Psoas muscle (tissue), 8 donors: ENCODE measurements around the gene LRP1B. TPM values are rescaled to one million over a fixed set of nuclear protein-coding genes. Genes with fewer than 3 reads are reported as not detected.

ENCODE experiments used
- ATAC-seq, 4 donors: fragments of 200-7000 bp; cut with Tn5 transposase; one replicate each; pipeline ENCODE4 v1.9.1; 2020; ENCODE audit warnings: moderate library complexity in 3 of 4, mild to moderate bottlenecking in 2 of 4
- DNase-seq, 2 donors: peaks; one replicate each; pipeline ENCODE4 v3.0.0-alpha.2; 2020
- H3K27ac ChIP-seq: fragments of 200-600 bp; one replicate; pipeline ENCODE4 v1.8.0; 2022
- H3K27me3 ChIP-seq, 3 donors: fragments of 200-600 bp in 1 of 3; one replicate each; pipeline versions ENCODE4 v1.6.1 to v1.8.0; 2013 to 2022; ENCODE audit warnings: low read length in 2 of 3, mild to moderate bottlenecking in 2 of 3, moderate library complexity in 1 of 3; ENCODE audit not compliant: insufficient read depth in 3 of 3
- H3K36me3 ChIP-seq, 2 donors: fragments of 200-600 bp in 1 of 2; one replicate each; pipeline versions ENCODE4 v1.6.1 to v1.8.0; 2013 to 2022; ENCODE audit warnings: low read depth in 1 of 2, mild to moderate bottlenecking in 1 of 2, moderate library complexity in 1 of 2; ENCODE audit not compliant: insufficient read depth in 1 of 2
- H3K4me1 ChIP-seq: fragments of 200-600 bp; one replicate; pipeline ENCODE4 v1.8.0; 2022
- H3K4me3 ChIP-seq: fragments of 200-600 bp; one replicate; pipeline ENCODE4 v1.8.0; 2022; ENCODE audit warnings: mild to moderate bottlenecking
- H3K9me3 ChIP-seq: fragments of 200-600 bp; one replicate; pipeline ENCODE4 v1.8.0; 2022
- CTCF ChIP-seq: fragments of 200-600 bp; IDR thresholded peaks from one replicate; pipeline ENCODE4 v1.8.0; 2022; ENCODE audit warnings: antibody characterized with exemption
- WGBS, 3 donors: extraction: QIAGEN DNeasy Blood & Tissue Kit; methylation state at CpG; one replicate each; pipeline versions ENCODE4 v1.1.6 to v1.1.7; 2013; 5-methylcytosine and 5-hydroxymethylcytosine counted together
- intact Hi-C, 2 donors: fragments of 100-400 bp; cut with DNase I; formaldehyde crosslinking; loops; one replicate each; pipeline versions ENCODE4 v1.11.0 to v1.14.2; 2022
- polyA plus RNA-seq, 3 donors: library from polyadenylated mRNA; stranded (reverse); fragments of 200-250 nt; gene quantifications; one replicate each; pipeline ENCODE4 v1.2.3, GENCODE V29; 2013
- total RNA-seq, 4 donors: library from RNA; stranded (reverse); fragmentation: NEBNext Ultra II Directional in 2 of 4; extraction: Animal tissue kit (Norgen Biotek cat#: 25700) in 2 of 4; gene quantifications; one replicate each; pipeline versions ENCODE4 v1.2.1 to v1.2.4, GENCODE V29; 2021 to 2023
- donor health status: healthy with polysubstance abuse.
- donor health status: DM: no; HTN: no; CAD: no; lungs with moderate emphysema.
- donor health status: Bipolar disorder and iron deficiency.
- donor health status: healthy.
- donor health status: DM: yes; HTN: yes; CAD: no.
- donor health status: DM: no; HTN: no; CAD: no.
- donor health status: DM: no; HTN: no; CAD: no.
- donor health status: DM: yes; HTN: yes; CAD: no.

The LRP1B gene
- total and polyA plus RNA-seq, 7 donors = 0.33 to 3.3 (median 0.95) TPM

DNA sequence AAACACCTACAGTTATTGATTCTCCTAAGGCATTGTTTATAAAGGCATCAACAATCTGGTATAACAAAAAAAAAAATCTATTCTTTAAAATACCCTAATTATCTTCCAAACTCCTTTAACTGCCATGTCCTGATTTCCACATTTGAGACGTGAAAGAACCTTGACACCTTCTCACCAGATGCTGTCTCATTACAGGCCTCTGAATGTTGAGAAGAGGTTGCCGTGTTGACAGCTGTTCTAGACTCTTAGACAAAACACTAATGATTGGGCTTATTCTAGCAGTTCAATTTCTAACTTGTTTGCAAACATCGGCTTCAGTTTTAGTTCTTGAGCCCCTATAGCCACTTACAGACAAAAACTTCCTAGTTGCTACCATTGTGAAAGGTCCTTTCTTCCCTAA lies 988.8 kb downstream of the LRP1B start:
- DNase-seq = no peak
- no peaks in the 10 kb centered on the region for H3K36me3 ChIP-seq
- no peak for ATAC-seq
- intact Hi-C loops = no loop called here
- TF ChIP-seq CTCF = no peak
- no peak overlapping the region for H3K27ac ChIP-seq
- H3K4me1 ChIP-seq = no peaks in the 10 kb centered on the region
- H3K9me3 ChIP-seq = no peaks in the 10 kb centered on the region
- WGBS, 3 donors = 65 to 81% (median 80%) methylated on average over 3 of the region's 3 CpGs
- H3K27me3 ChIP-seq = no peaks in the 10 kb centered on the region
- no peak overlapping the region for H3K4me3 ChIP-seq

- intact Hi-C loops = no loop called here
- no peaks in the 10 kb centered on the region for H3K27me3 ChIP-seq
- no peaks in the 10 kb centered on the region for H3K36me3 ChIP-seq
- TF ChIP-seq CTCF = no peak
- 81 to 90% (median 86%) methylated on average over 4 of the region's 4 CpGs for WGBS, 3 donors
- H3K4me3 ChIP-seq = no peak overlapping the region
- H3K27ac ChIP-seq = no peak overlapping the region
- ATAC-seq (no peak), DNase-seq (no peak)
- H3K9me3 ChIP-seq = no peaks in the 10 kb centered on the region
- no peaks in the 10 kb centered on the region for H3K4me1 ChIP-seq
Measured at GRCh38 chr2:141137122-141137693, 993.6 kb downstream of the LRP1B start.

- ATAC-seq (no peak), DNase-seq (no peak)
- intact Hi-C loops = no loop called here
- WGBS, 3 donors = 85 to 88% (median 86%) methylated on average over 4 of the region's 4 CpGs
- no peaks in the 10 kb centered on the region for H3K27me3 ChIP-seq
- no peak for TF ChIP-seq CTCF
- H3K4me3 ChIP-seq = no peak overlapping the region
- H3K36me3 ChIP-seq = no peaks in the 10 kb centered on the region
- H3K27ac ChIP-seq = no peak overlapping the region
- H3K4me1 ChIP-seq = no peaks in the 10 kb centered on the region
- no peaks in the 10 kb centered on the region for H3K9me3 ChIP-seq
Measured at GRCh38 chr2:141133883-141134282, 996.9 kb downstream of the LRP1B start.

GRCh38 chr2:141125432-141125831 lies 1005.4 kb downstream of the LRP1B start:
- H3K4me3 ChIP-seq = no peak overlapping the region
- no peak overlapping the region for H3K27ac ChIP-seq
- no peaks in the 10 kb centered on the region for H3K27me3 ChIP-seq
- no peak for ATAC-seq
- no peaks in the 10 kb centered on the region for H3K36me3 ChIP-seq
- no peak for DNase-seq
- intact Hi-C loops = no loop called here
- TF ChIP-seq CTCF = no peak
- 70 to 71% (median 70%) methylated on average over 2 of the region's 2 CpGs for WGBS, 3 donors
- no peaks in the 10 kb centered on the region for H3K9me3 ChIP-seq
- no peaks in the 10 kb centered on the region for H3K4me1 ChIP-seq

DNA sequence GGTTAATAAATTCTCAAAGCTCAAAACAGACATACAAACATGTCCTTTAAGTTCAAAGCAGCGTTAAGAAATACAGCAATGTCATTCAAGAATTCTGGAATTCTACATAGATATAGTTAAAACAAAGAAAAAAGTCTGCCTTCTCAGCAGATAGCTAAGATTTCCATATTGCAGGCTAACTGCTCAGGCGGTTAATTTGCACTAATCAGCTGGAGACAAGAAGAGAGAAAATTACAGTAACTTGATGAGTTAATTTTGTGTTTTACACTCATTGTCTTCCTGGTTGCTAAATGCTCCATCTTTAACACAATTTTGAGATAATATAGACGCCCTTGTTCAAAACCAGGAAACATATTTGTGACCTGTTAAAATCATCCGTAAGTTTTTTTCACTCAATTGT lies 1012.0 kb downstream of the LRP1B start:
- Histone ChIP-seq H3K36me3 (no peaks in the 10 kb centered on the region), H3K27me3 (no peaks in the 10 kb centered on the region), H3K27ac (no peak overlapping the region), H3K4me3 (no peak overlapping the region), H3K9me3 (no peaks in the 10 kb centered on the region), H3K4me1 (no peaks in the 10 kb centered on the region)
- intact Hi-C loops = no loop called here
- ATAC-seq (no peak), DNase-seq (no peak)
- 72 to 77% (median 74%) methylated on average over 4 of the region's 4 CpGs for WGBS, 3 donors
- TF ChIP-seq CTCF = no peak
